Ovary (tissue), 9 donors: ENCODE measurements around the gene ESCO1. TPM values are rescaled to one million over a fixed set of nuclear protein-coding genes. Genes with fewer than 3 reads are reported as not detected.
A peak's percentile ranks its signal among the peaks of the same experiment; 100 is the strongest.

Experiments used
- DNase-seq, 5 donors: peaks; one replicate each; pipeline ENCODE4 v3.0.0-alpha.2; 2019 to 2020
- H3K27ac ChIP-seq, 2 donors: fragments of 200-600 bp; one replicate each; pipeline versions ENCODE4 v1.5.1 to v1.8.0; 2019 to 2022
- H3K27me3 ChIP-seq: fragments of 200-600 bp; one replicate; pipeline ENCODE4 v1.8.0; 2022
- H3K36me3 ChIP-seq: fragments of 200-600 bp; sonication (generic); one replicate; pipeline ENCODE4 v1.5.1; 2019
- H3K4me1 ChIP-seq: one replicate; pipeline ENCODE4 v1.8.1; 2013; ENCODE audit warnings: mild to moderate bottlenecking, moderate library complexity; ENCODE audit not compliant: insufficient read depth
- H3K4me3 ChIP-seq: fragments of 200-600 bp; sonication (generic); one replicate; pipeline ENCODE4 v1.5.1; 2017
- H3K9me3 ChIP-seq, 2 donors: fragments of 200-600 bp in 1 of 2; sonication (generic) in 1 of 2; one replicate each; pipeline versions ENCODE4 v1.5.1 to v1.8.1; 2013 to 2019; ENCODE audit warnings: mild to moderate bottlenecking in 1 of 2, moderate library complexity in 1 of 2
- EP300 ChIP-seq: sonication (generic); formaldehyde crosslinking; IDR thresholded peaks from one replicate; pipeline ENCODE4 v1.6.1; 2017; ENCODE audit warnings: antibody characterized with exemption
- POLR2A ChIP-seq: fragments of 450-650 bp; IDR thresholded peaks from one replicate; pipeline ENCODE4 v1.6.1; 2017; ENCODE audit warnings: antibody characterized with exemption, mild to moderate bottlenecking, moderate library complexity
- WGBS, 3 donors: extraction: QIAGEN DNeasy Blood & Tissue Kit in 1 of 3; methylation state at CpG; one replicate each; pipeline versions ENCODE4 v1.1.5 to v1.1.7; 2013 to 2017; 5-methylcytosine and 5-hydroxymethylcytosine counted together
- intact Hi-C, 4 donors: fragments of 100-400 bp; cut with DNase I; formaldehyde crosslinking; loops; one replicate each; pipeline versions ENCODE4 v1.11.0 to v1.15.1; 2022 to 2023
- polyA plus RNA-seq, 2 donors: library from polyadenylated mRNA; stranded (reverse); fragments of 200-250 nt in 1 of 2; fragments of 350-450 nt in 1 of 2; fragmentation: Illumina TruSeq in 1 of 2; extraction: RNeasy Lipid Tissue Mini Kit (QIAGEN cat#74804) in 1 of 2; gene quantifications; one replicate each; pipeline ENCODE4 v1.2.3, GENCODE V29; 2013 to 2014
- total RNA-seq, 7 donors: library from RNA; depleted of rRNA in 2 of 7; stranded (reverse); fragments of >200 nt in 2 of 7; fragmentation: NEBNext Ultra II Directional in 3 of 7; extraction: Animal tissue kit (Norgen Biotek cat#: 25700) in 3 of 7; gene quantifications; one replicate each; pipeline versions ENCODE4 v1.1.0 to v1.2.4, GENCODE V29; 2016 to 2023
- TF ChIP-seq, protein P1 (sequence below), 3 donors: fragments of 450-650 bp in 2 of 3; fragments of 200-600 bp in 1 of 3; IDR thresholded peaks; one replicate each; pipeline versions ENCODE4 v1.5.1 to v1.8.0; 2016 to 2022; ENCODE audit warnings: antibody characterized with exemption in 3 of 3, mild to moderate bottlenecking in 1 of 3
- donor health status: DM: no; HTN: no; CAD: no; lungs with moderate emphysema.
- donor health status: DM: no; HTN: no; CAD: no.
- donor health status: Bipolar disorder and iron deficiency.
- donor health status: DM: yes; HTN: yes; CAD: no.
- donor health status: DM: no; HTN: no; CAD: no.
- donor health status: DM: yes; HTN: yes; CAD: no.

ESCO1 gene
- total and polyA plus RNA-seq, 9 donors: 8.1 to 21.3 (median 16.2) TPM

- 65 to 70% (median 69%) methylated on average over 4 of the region's 4 CpGs for WGBS, 3 donors
- TF ChIP-seq, protein P1, sequence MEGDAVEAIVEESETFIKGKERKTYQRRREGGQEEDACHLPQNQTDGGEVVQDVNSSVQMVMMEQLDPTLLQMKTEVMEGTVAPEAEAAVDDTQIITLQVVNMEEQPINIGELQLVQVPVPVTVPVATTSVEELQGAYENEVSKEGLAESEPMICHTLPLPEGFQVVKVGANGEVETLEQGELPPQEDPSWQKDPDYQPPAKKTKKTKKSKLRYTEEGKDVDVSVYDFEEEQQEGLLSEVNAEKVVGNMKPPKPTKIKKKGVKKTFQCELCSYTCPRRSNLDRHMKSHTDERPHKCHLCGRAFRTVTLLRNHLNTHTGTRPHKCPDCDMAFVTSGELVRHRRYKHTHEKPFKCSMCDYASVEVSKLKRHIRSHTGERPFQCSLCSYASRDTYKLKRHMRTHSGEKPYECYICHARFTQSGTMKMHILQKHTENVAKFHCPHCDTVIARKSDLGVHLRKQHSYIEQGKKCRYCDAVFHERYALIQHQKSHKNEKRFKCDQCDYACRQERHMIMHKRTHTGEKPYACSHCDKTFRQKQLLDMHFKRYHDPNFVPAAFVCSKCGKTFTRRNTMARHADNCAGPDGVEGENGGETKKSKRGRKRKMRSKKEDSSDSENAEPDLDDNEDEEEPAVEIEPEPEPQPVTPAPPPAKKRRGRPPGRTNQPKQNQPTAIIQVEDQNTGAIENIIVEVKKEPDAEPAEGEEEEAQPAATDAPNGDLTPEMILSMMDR (IDR thresholded peaks at IDR 0.05): no peak
- TF ChIP-seq POLR2A: no peak
- DNase-seq: no peak
These were observed 109.8 kb downstream of the ESCO1 start for GRCh38 chr18:21490748-21491147.

DNA sequence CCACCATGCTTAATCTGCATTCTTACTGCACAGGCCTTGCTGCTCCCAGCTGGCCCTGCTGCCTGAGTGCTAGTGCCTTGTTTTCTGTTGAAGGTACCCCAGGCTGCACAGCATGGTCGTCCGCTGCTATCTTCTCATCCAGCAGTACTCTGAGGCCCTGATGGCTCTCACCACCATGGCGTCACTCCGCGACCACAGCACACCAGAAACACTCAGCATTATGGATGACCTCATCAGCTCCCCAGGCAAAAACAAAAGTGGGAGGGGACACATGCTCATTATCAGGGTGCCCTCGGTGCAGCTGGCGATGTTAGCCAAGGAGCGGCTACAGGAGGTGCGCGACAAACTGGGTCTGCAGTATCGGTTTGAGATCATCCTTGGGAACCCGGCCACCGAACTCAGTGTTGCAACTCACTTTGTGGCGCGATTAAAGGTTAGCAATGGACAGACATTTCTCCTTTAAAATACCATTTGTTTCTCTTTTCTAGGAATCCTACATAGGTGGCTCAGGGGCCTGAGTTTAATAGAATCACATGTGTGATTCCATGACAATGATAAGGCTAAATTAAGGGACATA is 110.5 kb downstream of the ESCO1 start:
- WGBS, 3 donors: 91 to 97% (median 95%) methylated on average over 15 of the region's 15 CpGs
- no peak overlapping the region for H3K4me3 ChIP-seq
- H3K36me3 ChIP-seq: no peaks in the 10 kb centered on the region
- H3K27ac ChIP-seq: no peak overlapping the region
- no peaks in the 10 kb centered on the region for H3K9me3 ChIP-seq
- intact Hi-C loops: loop anchor here in 1 of 4 donors (5.0 kb wide), 1 partner anchor 462 kb away; no protein-coding TSS in a partner anchor
- H3K4me1 ChIP-seq: no peaks in the 10 kb centered on the region
- DNase-seq: no peak
- no peaks in the 10 kb centered on the region for H3K27me3 ChIP-seq
- TF ChIP-seq EP300: no peak
- TF ChIP-seq, protein P1 (IDR thresholded peaks at IDR 0.05): no peak
- TF ChIP-seq POLR2A: no peak

More at GRCh38 chr18:21490748-21491147, 109.8 kb downstream of the ESCO1 start:
- no peaks in the 10 kb centered on the region for H3K27me3 ChIP-seq
- H3K36me3 ChIP-seq: no peaks in the 10 kb centered on the region
- no peak overlapping the region for H3K27ac ChIP-seq
- intact Hi-C loops: no loop called here
- no peaks in the 10 kb centered on the region for H3K4me1 ChIP-seq
- no peak overlapping the region for H3K4me3 ChIP-seq
- H3K9me3 ChIP-seq: no peaks in the 10 kb centered on the region

GRCh38 chr18:21489119-21489750 is 111.3 kb downstream of the ESCO1 start:
- H3K4me3 ChIP-seq: no peak overlapping the region
- TF ChIP-seq, protein P1 (IDR thresholded peaks at IDR 0.05): peak in 2 of 3 donors; percentile 15 to 38
- no peak for TF ChIP-seq EP300
- no peak for TF ChIP-seq POLR2A
- intact Hi-C loops: loop anchor here in 1 of 4 donors (5.0 kb wide), 1 partner anchor 463 kb away; no protein-coding TSS in a partner anchor

GRCh38 chr18:21486905-21487437 is 113.5 kb downstream of the ESCO1 start:
- intact Hi-C loops: loop anchor here in 1 of 4 donors (5.0 kb wide), 1 partner anchor 465 kb away; no protein-coding TSS in a partner anchor
- 65 to 79% (median 67%) methylated on average over 3 of the region's 3 CpGs for WGBS, 3 donors
- Histone ChIP-seq H3K36me3 (no peaks in the 10 kb centered on the region), H3K27ac (no peak overlapping the region), H3K27me3 (no peaks in the 10 kb centered on the region), H3K9me3 (no peaks in the 10 kb centered on the region), H3K4me3 (no peak overlapping the region), H3K4me1 (no peaks in the 10 kb centered on the region)
- no peak for TF ChIP-seq EP300
- TF ChIP-seq, protein P1 (IDR thresholded peaks at IDR 0.05): no peak
- no peak for TF ChIP-seq POLR2A
- no peak for DNase-seq

More at GRCh38 chr18:21489119-21489750, 111.3 kb downstream of the ESCO1 start:
- Histone ChIP-seq H3K27ac (no peak overlapping the region), H3K4me1 (no peaks in the 10 kb centered on the region), H3K27me3 (no peaks in the 10 kb centered on the region), H3K36me3 (no peaks in the 10 kb centered on the region), H3K9me3 (no peaks in the 10 kb centered on the region)
- WGBS, 3 donors: 48 to 51% (median 49%) methylated on average over 6 of the region's 6 CpGs
- peak in 1 of 5 donors; percentile 23 for DNase-seq
